Measurements from ENCODE around the gene BLOC1S5.

DNA sequence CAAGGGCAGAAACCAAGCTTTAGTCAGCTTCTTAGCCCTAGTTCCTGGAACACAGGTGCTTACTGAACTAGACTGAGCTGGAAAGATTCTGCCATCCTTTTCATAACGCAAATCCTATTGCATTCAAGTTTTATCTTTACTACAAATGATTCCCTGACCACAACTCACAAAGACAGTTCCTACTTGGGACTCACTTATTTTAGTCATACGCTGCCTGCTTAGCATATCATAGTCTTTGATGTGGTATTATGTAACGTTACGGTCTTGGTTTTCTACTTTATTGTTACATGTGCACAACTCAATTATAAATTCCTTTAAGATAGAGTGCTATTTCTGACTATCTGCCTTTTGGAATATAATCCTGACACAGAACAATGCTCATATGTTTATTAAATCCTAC lies 59.1 kb downstream of the BLOC1S5 start:
- TF ChIP-seq POLR2A (IDR thresholded peaks at IDR 0.05) (no peak), CTCF (IDR thresholded peaks at IDR 0.05) (no peak), POLR2AphosphoS5 (IDR thresholded peaks at IDR 0.05) (no peak), EP300 (IDR thresholded peaks at IDR 0.05) (no peak)

Data from sigmoid colon (tissue), 4 donors.